ENCODE data around the gene NLGN3. TPM values are rescaled to one million over a fixed set of nuclear protein-coding genes. Genes with fewer than 3 reads are reported as not detected.

The NLGN3 gene
- total RNA-seq, 1 experiment from 2014 or later: 0.65 TPM

DNA sequence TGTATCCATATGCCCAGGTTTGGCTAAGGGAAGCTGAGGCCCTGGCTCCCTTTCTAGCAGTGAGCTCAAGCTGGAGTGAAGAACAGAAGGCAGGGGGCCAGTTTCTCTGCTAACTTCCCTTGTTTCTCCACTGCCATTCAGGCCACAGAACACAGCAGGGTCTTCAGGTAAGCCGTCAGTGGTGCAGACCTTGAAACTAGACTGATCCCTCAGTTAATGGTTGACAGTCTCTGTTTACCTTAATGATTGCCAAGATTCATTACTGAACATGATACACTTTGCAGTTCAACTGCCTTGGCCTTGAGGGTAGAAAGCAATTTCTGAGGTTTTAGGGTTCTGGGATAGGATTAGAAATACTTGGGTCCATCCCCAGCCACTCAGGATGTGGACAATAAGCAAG, 69.5 kb downstream of the NLGN3 start:
- Histone ChIP-seq H3K9me3 (ENCODE audit: insufficient read depth, low read depth) (no peaks in the 10 kb centered on the region), H3K79me2 (ENCODE audit: low read depth) (no peaks in the 10 kb centered on the region), H3K4me2 (no peak overlapping the region), H3K4me3 (no peak overlapping the region), H2AFZ (no peak overlapping the region), H3K4me1 (replicated peaks; ENCODE audit: insufficient read depth) (peaks cover 9% of the 10 kb centered on the region), H3F3A (ENCODE audit: insufficient read depth, low read depth) (no peaks in the 10 kb centered on the region), H3K9me2 (ENCODE audit: insufficient read depth) (no peaks in the 10 kb centered on the region), H3K27ac (no peak overlapping the region), H3K27me3 (ENCODE audit: insufficient read depth, low read depth) (no peaks in the 10 kb centered on the region), H3K36me3 (ENCODE audit: low read depth) (no peaks in the 10 kb centered on the region), H4K20me1 (ENCODE audit: insufficient read depth) (no peaks in the 10 kb centered on the region)
- TF ChIP-seq, protein P1, sequence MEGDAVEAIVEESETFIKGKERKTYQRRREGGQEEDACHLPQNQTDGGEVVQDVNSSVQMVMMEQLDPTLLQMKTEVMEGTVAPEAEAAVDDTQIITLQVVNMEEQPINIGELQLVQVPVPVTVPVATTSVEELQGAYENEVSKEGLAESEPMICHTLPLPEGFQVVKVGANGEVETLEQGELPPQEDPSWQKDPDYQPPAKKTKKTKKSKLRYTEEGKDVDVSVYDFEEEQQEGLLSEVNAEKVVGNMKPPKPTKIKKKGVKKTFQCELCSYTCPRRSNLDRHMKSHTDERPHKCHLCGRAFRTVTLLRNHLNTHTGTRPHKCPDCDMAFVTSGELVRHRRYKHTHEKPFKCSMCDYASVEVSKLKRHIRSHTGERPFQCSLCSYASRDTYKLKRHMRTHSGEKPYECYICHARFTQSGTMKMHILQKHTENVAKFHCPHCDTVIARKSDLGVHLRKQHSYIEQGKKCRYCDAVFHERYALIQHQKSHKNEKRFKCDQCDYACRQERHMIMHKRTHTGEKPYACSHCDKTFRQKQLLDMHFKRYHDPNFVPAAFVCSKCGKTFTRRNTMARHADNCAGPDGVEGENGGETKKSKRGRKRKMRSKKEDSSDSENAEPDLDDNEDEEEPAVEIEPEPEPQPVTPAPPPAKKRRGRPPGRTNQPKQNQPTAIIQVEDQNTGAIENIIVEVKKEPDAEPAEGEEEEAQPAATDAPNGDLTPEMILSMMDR (conservative IDR thresholded peaks at IDR 0.05): no peak
- TF ChIP-seq EZH2 (IDR thresholded peaks at IDR 0.05; ENCODE audit: low read depth): no peak
- CTCF ChIA-PET: no interaction called here
- intact Hi-C loops (cut with micrococcal nuclease; ENCODE audit: unreplicated experiment): no loop called here
- no TSS peak for BruUV-seq (replicated peaks)
- POLR2A ChIA-PET (ENCODE audit: unreplicated experiment): interaction anchor here (0.6 kb wide), 1 partner anchor 152 kb away, joined by 5 read pairs; the partner anchor contains the start of gene TAF1
- no peak for DNase-seq

DNA sequence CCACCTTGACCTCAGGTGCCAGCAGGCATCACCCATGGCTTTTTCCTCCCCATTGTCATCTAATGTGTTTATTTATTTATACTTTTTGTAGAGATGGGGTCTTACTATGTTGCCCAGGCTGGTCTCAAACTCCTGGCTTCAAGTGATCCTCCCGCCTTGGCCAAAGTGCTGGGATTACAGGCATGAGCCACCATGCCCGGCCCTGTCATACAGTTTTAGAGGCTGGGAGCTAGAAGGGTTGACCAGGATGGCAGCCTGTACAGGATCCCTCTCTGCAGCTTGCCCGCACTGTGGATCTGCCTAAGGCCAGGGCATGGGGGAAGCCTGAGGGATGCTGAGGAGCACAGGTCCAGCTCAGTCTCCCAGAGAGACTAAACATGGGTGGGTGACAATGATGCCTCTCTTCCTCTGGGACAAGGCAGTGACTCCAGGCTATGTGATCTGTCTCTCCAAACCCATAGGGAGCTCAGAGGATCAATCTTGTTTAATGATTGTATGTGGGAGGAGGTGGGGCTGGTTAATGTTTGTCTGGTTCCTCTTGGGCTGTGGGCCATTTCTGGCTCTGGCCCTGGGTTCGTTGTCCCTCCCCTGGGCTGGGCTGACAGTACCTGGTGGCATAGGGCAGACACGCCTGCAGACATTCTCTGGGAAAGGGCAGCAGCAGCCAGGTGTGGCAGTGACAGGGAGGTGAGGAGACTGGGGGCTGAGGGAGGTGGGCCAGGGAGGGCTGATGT, 70.1 kb downstream of the NLGN3 start:
- no TSS peak for BruUV-seq (replicated peaks)
- intact Hi-C loops (cut with micrococcal nuclease; ENCODE audit: unreplicated experiment): no loop called here
- Histone ChIP-seq H3K27me3 (ENCODE audit: insufficient read depth, low read depth) (no peaks in the 10 kb centered on the region), H3K4me3 (no peak overlapping the region), H3K9me3 (ENCODE audit: insufficient read depth, low read depth) (no peaks in the 10 kb centered on the region), H3K9me2 (ENCODE audit: insufficient read depth) (no peaks in the 10 kb centered on the region), H3K27ac (no peak overlapping the region), H3K79me2 (ENCODE audit: low read depth) (no peaks in the 10 kb centered on the region), H3K4me1 (replicated peaks; ENCODE audit: insufficient read depth) (peaks cover 9% of the 10 kb centered on the region), H3F3A (ENCODE audit: insufficient read depth, low read depth) (no peaks in the 10 kb centered on the region), H2AFZ (no peak overlapping the region), H4K20me1 (ENCODE audit: insufficient read depth) (no peaks in the 10 kb centered on the region), H3K36me3 (ENCODE audit: low read depth) (no peaks in the 10 kb centered on the region), H3K4me2 (no peak overlapping the region)
- no peak for TF ChIP-seq EZH2 (IDR thresholded peaks at IDR 0.05; ENCODE audit: low read depth)
- TF ChIP-seq, protein P1 (conservative IDR thresholded peaks at IDR 0.05): no peak
- no peak for DNase-seq
- POLR2A ChIA-PET (ENCODE audit: unreplicated experiment): interaction anchor here (0.6 kb wide), 1 partner anchor 151 kb away, joined by 5 read pairs; the partner anchor contains the start of gene TAF1
- CTCF ChIA-PET: no interaction called here

DNA sequence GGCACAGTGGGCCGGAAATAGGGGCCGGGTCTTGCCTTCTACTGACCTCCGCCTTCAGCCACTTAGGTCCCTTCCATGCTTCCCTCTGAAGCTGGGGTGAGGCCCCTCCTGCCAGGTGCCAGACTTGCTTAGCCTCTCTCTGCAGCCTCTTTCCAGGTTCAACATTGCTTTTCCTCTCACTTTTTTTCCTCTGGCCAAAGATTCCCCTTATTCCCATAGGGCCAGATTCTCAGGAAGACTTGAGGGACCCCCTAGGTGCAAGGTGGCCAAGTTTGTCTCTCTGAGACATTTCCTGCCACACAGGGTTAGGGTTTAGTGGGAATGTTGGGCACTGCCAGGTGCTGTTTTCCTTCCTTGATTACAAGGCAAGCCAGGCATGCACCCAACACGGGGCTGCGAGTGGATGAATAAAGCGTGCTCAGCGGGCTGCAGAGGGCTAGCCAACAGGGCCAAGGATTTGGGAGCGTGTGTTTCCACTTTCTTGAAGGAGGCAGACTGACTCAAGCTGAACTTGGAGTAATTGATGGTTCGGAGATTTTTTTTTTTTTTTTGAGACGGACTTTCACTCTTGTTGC, 70.8 kb downstream of the NLGN3 start:
- POLR2A ChIA-PET (ENCODE audit: unreplicated experiment): no interaction called here
- CTCF ChIA-PET: no interaction called here
- peaks cover 9% of the 10 kb centered on the region for H3K4me1 ChIP-seq (replicated peaks; ENCODE audit: insufficient read depth)

More for the DNA sequence above, 70.8 kb downstream of the NLGN3 start:
- Histone ChIP-seq H2AFZ (no peak overlapping the region), H3K27ac (no peak overlapping the region), H3K79me2 (ENCODE audit: low read depth) (no peaks in the 10 kb centered on the region), H3K4me3 (no peak overlapping the region), H3K27me3 (ENCODE audit: insufficient read depth, low read depth) (no peaks in the 10 kb centered on the region), H3F3A (ENCODE audit: insufficient read depth, low read depth) (no peaks in the 10 kb centered on the region), H3K9me2 (ENCODE audit: insufficient read depth) (no peaks in the 10 kb centered on the region), H4K20me1 (ENCODE audit: insufficient read depth) (no peaks in the 10 kb centered on the region), H3K36me3 (ENCODE audit: low read depth) (no peaks in the 10 kb centered on the region), H3K9me3 (ENCODE audit: insufficient read depth, low read depth) (no peaks in the 10 kb centered on the region), H3K4me2 (no peak overlapping the region)
- intact Hi-C loops (cut with micrococcal nuclease; ENCODE audit: unreplicated experiment): no loop called here
- no TSS peak for BruUV-seq (replicated peaks)
- TF ChIP-seq, protein P1 (conservative IDR thresholded peaks at IDR 0.05): no peak
- no peak for TF ChIP-seq EZH2 (IDR thresholded peaks at IDR 0.05; ENCODE audit: low read depth)
- DNase-seq: no peak
